Parathyroid adenoma (tissue), 2 donors: Measurements from ENCODE around the gene ETFA.

Experiments
- H2AFZ ChIP-seq: fragments of 300-600 bp; sonication (generic); one replicate; pipeline ENCODE4 v1.7.0; 2017; ENCODE audit warnings: antibody characterized with exemption, mild to moderate bottlenecking
- H3K27ac ChIP-seq: fragments of 300-600 bp; sonication (generic); one replicate; pipeline ENCODE4 v1.7.0; 2017
- H3K27me3 ChIP-seq: fragments of 300-600 bp; sonication (generic); one replicate; pipeline ENCODE4 v1.7.0; 2017; ENCODE audit warnings: low read length; ENCODE audit not compliant: control insufficient read depth, insufficient read depth
- H3K36me3 ChIP-seq: fragments of 300-600 bp; sonication (generic); one replicate; pipeline ENCODE4 v1.7.0; 2017; ENCODE audit warnings: low read length; ENCODE audit not compliant: control insufficient read depth, insufficient read depth
- H3K4me1 ChIP-seq: fragments of 300-600 bp; sonication (generic); one replicate; pipeline ENCODE4 v1.7.0; 2017; ENCODE audit warnings: control low read depth
- H3K4me2 ChIP-seq: fragments of 300-600 bp; sonication (generic); one replicate; pipeline ENCODE4 v1.7.0; 2017; ENCODE audit warnings: low read length
- H3K4me3 ChIP-seq: fragments of 300-600 bp; sonication (generic); one replicate; pipeline ENCODE4 v1.7.0; 2017; ENCODE audit warnings: low read depth, low read length
- H3K79me2 ChIP-seq: fragments of 300-600 bp; sonication (generic); one replicate; pipeline ENCODE4 v1.7.0; 2017; ENCODE audit warnings: control low read depth
- H3K9ac ChIP-seq: fragments of 300-600 bp; sonication (generic); one replicate; pipeline ENCODE4 v1.7.0; 2017; ENCODE audit warnings: mild to moderate bottlenecking
- H3K9me3 ChIP-seq: fragments of 300-600 bp; sonication (generic); one replicate; pipeline ENCODE4 v1.7.0; 2017; ENCODE audit warnings: low read length; ENCODE audit not compliant: control insufficient read depth
- TF ChIP-seq, protein P1 (sequence below): fragments of 300-600 bp; sonication (generic); IDR thresholded peaks from one replicate; pipeline ENCODE4 v1.7.0; 2017; ENCODE audit warnings: antibody characterized with exemption, mild to moderate bottlenecking
- donor health status: primary hyperparathyroidism.

The ETFA gene

DNA sequence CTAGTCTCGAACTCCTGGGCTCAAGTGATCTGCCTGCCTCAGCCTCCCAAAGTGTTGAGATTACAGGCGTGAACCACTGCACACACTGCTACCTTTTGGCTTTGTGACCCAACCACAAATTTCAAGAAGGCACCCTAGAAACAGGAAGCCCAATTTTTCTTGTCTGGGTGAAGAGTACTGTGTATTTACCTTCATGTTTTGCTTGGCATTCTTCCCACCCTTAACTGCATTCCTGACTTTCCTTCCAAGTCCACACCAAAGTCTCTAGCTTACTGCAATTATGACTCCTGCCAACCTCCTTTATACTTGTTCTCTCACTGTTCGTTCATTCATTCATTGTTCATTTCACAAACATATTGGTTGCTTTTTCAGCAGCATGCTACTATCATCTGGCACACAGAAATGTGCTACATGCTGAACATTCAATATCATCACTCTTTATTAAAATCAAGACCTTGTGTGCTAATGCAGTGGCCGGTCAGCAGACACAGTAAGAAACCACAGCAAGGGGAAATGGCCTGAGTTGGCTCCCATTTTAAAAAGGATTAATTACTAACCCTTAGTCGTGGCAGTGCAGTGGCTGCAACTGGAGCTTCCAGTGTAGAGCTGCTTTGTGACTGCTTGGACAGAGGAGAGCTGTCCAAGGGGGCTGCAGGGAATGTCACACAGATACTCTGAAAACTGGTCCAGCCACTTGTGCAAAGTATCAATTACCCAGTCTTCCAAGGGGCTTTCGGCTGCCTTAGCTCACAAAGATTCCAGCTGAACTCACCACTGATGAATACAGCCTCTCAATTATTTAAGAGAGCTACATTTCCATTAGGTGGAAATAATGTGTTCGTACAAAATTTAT, 94.0 kb downstream of the ETFA start:
- Histone ChIP-seq H3K4me3 (no peak overlapping the region), H3K27me3 (no peaks in the 10 kb centered on the region), H3K36me3 (no peaks in the 10 kb centered on the region), H3K9ac (no peak overlapping the region), H3K4me1 (no peaks in the 10 kb centered on the region), H3K27ac (no peak overlapping the region), H3K9me3 (no peaks in the 10 kb centered on the region), H3K79me2 (no peaks in the 10 kb centered on the region), H3K4me2 (no peak overlapping the region), H2AFZ (no peak overlapping the region)
- TF ChIP-seq, protein P1, sequence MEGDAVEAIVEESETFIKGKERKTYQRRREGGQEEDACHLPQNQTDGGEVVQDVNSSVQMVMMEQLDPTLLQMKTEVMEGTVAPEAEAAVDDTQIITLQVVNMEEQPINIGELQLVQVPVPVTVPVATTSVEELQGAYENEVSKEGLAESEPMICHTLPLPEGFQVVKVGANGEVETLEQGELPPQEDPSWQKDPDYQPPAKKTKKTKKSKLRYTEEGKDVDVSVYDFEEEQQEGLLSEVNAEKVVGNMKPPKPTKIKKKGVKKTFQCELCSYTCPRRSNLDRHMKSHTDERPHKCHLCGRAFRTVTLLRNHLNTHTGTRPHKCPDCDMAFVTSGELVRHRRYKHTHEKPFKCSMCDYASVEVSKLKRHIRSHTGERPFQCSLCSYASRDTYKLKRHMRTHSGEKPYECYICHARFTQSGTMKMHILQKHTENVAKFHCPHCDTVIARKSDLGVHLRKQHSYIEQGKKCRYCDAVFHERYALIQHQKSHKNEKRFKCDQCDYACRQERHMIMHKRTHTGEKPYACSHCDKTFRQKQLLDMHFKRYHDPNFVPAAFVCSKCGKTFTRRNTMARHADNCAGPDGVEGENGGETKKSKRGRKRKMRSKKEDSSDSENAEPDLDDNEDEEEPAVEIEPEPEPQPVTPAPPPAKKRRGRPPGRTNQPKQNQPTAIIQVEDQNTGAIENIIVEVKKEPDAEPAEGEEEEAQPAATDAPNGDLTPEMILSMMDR, result no peak

DNA sequence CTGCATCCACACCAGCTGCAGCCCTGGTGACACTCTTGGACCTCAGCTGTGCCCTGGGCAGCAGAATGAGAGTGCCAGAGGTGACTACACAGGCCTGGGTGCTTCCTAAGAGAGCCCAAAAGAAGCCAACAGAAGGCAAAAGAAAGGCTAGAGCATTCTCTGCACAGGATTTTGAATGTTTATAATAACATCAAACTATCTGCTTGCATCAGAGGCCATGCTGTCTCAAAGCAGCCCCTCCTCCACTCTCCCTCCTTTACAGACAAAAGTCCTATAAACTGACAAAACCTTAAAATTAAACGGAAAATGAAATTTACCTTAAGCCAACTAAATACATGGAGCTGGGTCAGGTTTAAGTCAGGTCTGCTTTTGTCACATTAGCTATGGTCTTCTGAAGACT, 95.6 kb downstream of the ETFA start:
- no peaks in the 10 kb centered on the region for H3K4me1 ChIP-seq
- H3K9me3 ChIP-seq, result no peaks in the 10 kb centered on the region
- H3K9ac ChIP-seq, result no peak overlapping the region
- H3K79me2 ChIP-seq, result no peaks in the 10 kb centered on the region
- no peak overlapping the region for H2AFZ ChIP-seq
- TF ChIP-seq, protein P1, result no peak
- no peaks in the 10 kb centered on the region for H3K36me3 ChIP-seq
- no peak overlapping the region for H3K27ac ChIP-seq
- no peak overlapping the region for H3K4me2 ChIP-seq
- no peaks in the 10 kb centered on the region for H3K27me3 ChIP-seq
- H3K4me3 ChIP-seq, result no peak overlapping the region

DNA sequence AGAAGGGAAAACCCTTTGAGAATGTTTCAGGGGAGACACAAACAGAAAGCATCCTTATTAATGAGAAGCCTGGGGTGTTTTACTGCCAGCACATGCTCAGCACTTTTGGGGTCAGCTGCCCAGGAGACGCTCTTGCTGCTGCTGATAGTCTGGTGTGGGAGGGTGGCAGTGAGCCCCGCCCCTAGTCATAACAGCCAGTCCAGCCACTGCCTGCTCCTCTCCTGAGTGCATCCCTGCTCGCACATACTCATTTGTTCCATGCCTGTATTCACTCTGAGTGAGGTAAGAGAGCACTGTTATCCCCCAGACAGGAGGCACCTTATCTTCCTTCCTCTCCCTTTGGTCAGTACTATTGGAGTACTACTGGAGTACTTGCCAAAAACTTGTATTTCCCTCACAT, 101.3 kb downstream of the ETFA start:
- H3K36me3 ChIP-seq, result no peaks in the 10 kb centered on the region
- no peak overlapping the region for H2AFZ ChIP-seq
- H3K27ac ChIP-seq, result no peak overlapping the region
- H3K27me3 ChIP-seq, result no peaks in the 10 kb centered on the region
- H3K9me3 ChIP-seq, result no peaks in the 10 kb centered on the region
- H3K4me3 ChIP-seq, result no peak overlapping the region
- H3K9ac ChIP-seq, result no peak overlapping the region
- H3K4me2 ChIP-seq, result no peak overlapping the region
- no peaks in the 10 kb centered on the region for H3K79me2 ChIP-seq
- TF ChIP-seq, protein P1, result no peak
- H3K4me1 ChIP-seq, result no peaks in the 10 kb centered on the region

DNA sequence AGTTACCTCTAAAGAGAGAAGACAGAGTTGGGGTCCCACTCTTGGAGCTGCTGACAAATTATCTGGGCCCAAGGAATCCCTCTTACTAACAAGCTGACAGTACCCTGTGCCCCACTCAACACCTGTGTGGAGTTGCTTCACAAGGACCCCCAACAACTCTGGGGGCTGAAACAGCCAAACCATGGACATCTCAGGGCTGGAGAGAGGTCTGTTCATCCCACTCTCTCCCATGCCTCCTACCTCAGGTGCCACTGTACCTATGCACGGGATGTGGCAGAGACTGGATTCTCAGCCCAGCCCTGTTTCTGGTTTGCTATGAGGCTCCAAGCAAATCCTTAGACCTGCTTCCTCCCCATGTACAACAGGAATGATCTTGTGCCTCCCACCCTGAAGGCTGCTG, 101.7 kb downstream of the ETFA start:
- Histone ChIP-seq H3K36me3 (no peaks in the 10 kb centered on the region), H3K9ac (no peak overlapping the region), H3K9me3 (no peaks in the 10 kb centered on the region), H3K27ac (no peak overlapping the region), H3K79me2 (no peaks in the 10 kb centered on the region), H3K4me3 (no peak overlapping the region), H3K4me1 (no peaks in the 10 kb centered on the region), H3K4me2 (no peak overlapping the region), H3K27me3 (no peaks in the 10 kb centered on the region), H2AFZ (no peak overlapping the region)
- TF ChIP-seq, protein P1, result no peak
